Measurements from ENCODE around the gene WT1. TPM values are rescaled to one million over a fixed set of nuclear protein-coding genes. Genes with fewer than 3 reads are reported as not detected.

WT1 gene
- total RNA-seq, 1 donor, result under 0.01 TPM

- H3K4me3 ChIP-seq (ENCODE audit: insufficient read depth, low read length), result no peak overlapping the region
- H3K9me3 ChIP-seq (ENCODE audit: low read depth, low read length), result no peaks in the 10 kb centered on the region
- no peak for DNase-seq (ENCODE audit: insufficient read length, low spot score, missing footprints)
- no peak for TF ChIP-seq CTCF (IDR thresholded peaks at IDR 0.05; ENCODE audit: extremely low read depth, low read depth, low read length)
- no peaks in the 10 kb centered on the region for H3K4me1 ChIP-seq (ENCODE audit: insufficient read depth, low read length)
- peaks cover 8% of the 10 kb centered on the region for H3K27me3 ChIP-seq (ENCODE audit: insufficient read depth, low read length)
- no peaks in the 10 kb centered on the region for H3K79me2 ChIP-seq (ENCODE audit: insufficient read depth, low read length)
- no peaks in the 10 kb centered on the region for H3K36me3 ChIP-seq (ENCODE audit: insufficient read depth, low read length)
- H2AFZ ChIP-seq (ENCODE audit: low read length), result no peak overlapping the region
- H3K27ac ChIP-seq (ENCODE audit: low read depth, low read length), result no peak overlapping the region
- no peaks in the 10 kb centered on the region for H4K20me1 ChIP-seq (ENCODE audit: insufficient read depth, low read length)
- H3K4me2 ChIP-seq (ENCODE audit: insufficient read depth, low read length), result no peak overlapping the region
Observed at GRCh38 chr11:32340181-32340580, 95.2 kb downstream of the WT1 start.

Small RNA genes within 50 kb of the gene (small RNA-seq; reads per million reads assigned to genes)
- gene RF02204, result not detected
- not detected for gene RF02205

Other genes starting within 250 kb of the WT1 start
- 350 and 378 TPM in 2 replicates for gene EIF3M, start 148.3 kb upstream of the WT1 start, total RNA-seq

Measured in osteoblast (primary cell).